IMR-90 (cell line): Measurements from ENCODE around the gene HDAC5. TPM values are rescaled to one million over a fixed set of nuclear protein-coding genes. Genes with fewer than 3 reads are reported as not detected.

Source experiments
- ATAC-seq: fragments of 200-7000 bp; cut with Tn5 transposase; 2 replicates; pipeline ENCODE4 v1.9.1; 2020; ENCODE audit warnings: low read depth, mild to moderate bottlenecking, moderate library complexity
- BruUV-seq: library from RNA; stranded (reverse); fragments of 400-500 nt; replicated peaks from 2 replicates; lab custom pipeline; 2021; lab: Mats Ljungman, UMichigan
- CTCF ChIA-PET: fragments of 300-600 bp; formaldehyde crosslinking; extraction: SDS; loops from one replicate; lab custom pipeline; 2021; ENCODE audit warnings: antibody characterized with exemption; lab: Yijun Ruan, JAX
- POLR2A ChIA-PET: fragments of 300-600 bp; sonication (Branson Sonifier 250); formaldehyde crosslinking; loops from one replicate; lab custom pipeline; 2022; ENCODE audit warnings: antibody characterized with exemption; ENCODE audit not compliant: unreplicated experiment; lab: Charles Lee
- DNase-seq: peaks from one replicate; pipeline ENCODE4 v3.0.0; 2013
- H2AFZ ChIP-seq: replicated peaks from 2 replicates; pipeline ENCODE3; 2013; ENCODE audit warnings: low read length, mild to moderate bottlenecking; ENCODE audit not compliant: poor library complexity
- H2AK5ac ChIP-seq: 2 replicates; pipeline ENCODE4 v1.6.1; 2013; ENCODE audit warnings: low read depth, low read length, inconsistent platforms
- H2AK9ac ChIP-seq: replicated peaks from 2 replicates; pipeline ENCODE3; 2013; ENCODE audit warnings: mild to moderate bottlenecking, low read depth, low read length, moderate library complexity; ENCODE audit not compliant: poor library complexity
- H2BK120ac ChIP-seq: 2 replicates; pipeline ENCODE4 v1.6.1; 2013; ENCODE audit warnings: low read depth, low read length, inconsistent platforms
- H2BK15ac ChIP-seq: 3 replicates; pipeline ENCODE4 v1.6.1; 2013; ENCODE audit warnings: low read depth, low read length, inconsistent platforms
- H2BK20ac ChIP-seq: 2 replicates; pipeline ENCODE4 v1.6.1; 2013; ENCODE audit warnings: low read depth, mild to moderate bottlenecking, inconsistent platforms, low read length, moderate library complexity
- H2BK5ac ChIP-seq: 2 replicates; pipeline ENCODE4 v1.6.1; 2013; ENCODE audit warnings: mild to moderate bottlenecking, low read depth, low read length, inconsistent platforms; ENCODE audit not compliant: poor library complexity, severe bottlenecking
- H3K14ac ChIP-seq: replicated peaks from 2 replicates; pipeline ENCODE4 v1.6.1; 2013; ENCODE audit warnings: low read depth, low read length, inconsistent platforms
- H3K18ac ChIP-seq: 2 replicates; pipeline ENCODE4 v1.6.1; 2013; ENCODE audit warnings: low read depth, low read length, control low read depth
- H3K23ac ChIP-seq: 2 replicates; pipeline ENCODE4 v1.6.1; 2013; ENCODE audit warnings: low read depth, low read length, inconsistent platforms
- H3K27ac ChIP-seq: 2 replicates; pipeline ENCODE4 v1.5.1; 2013; ENCODE audit warnings: mild to moderate bottlenecking, control low read depth, low read length; ENCODE audit not compliant: insufficient read depth
- H3K27me3 ChIP-seq: 2 replicates; pipeline ENCODE4 v1.6.1; 2013; ENCODE audit warnings: low read length; ENCODE audit not compliant: control insufficient read depth, insufficient read depth
- H3K36me3 ChIP-seq: 2 replicates; pipeline ENCODE4 v1.6.1; 2013; ENCODE audit warnings: low read length, mixed read lengths; ENCODE audit not compliant: control insufficient read depth, insufficient read depth
- H3K4ac ChIP-seq: 2 replicates; pipeline ENCODE4 v1.6.1; 2013; ENCODE audit warnings: low read depth, low read length, inconsistent platforms
- H3K4me1 ChIP-seq: 2 replicates; pipeline ENCODE4 v1.6.1; 2013; ENCODE audit warnings: low read length, mixed read lengths; ENCODE audit not compliant: control insufficient read depth, insufficient read depth
- H3K4me2 ChIP-seq: 2 replicates; pipeline ENCODE4 v1.6.1; 2013; ENCODE audit warnings: low read depth, mild to moderate bottlenecking, control low read depth, low read length, moderate library complexity
- H3K4me3 ChIP-seq: 2 replicates; pipeline ENCODE4 v1.5.1; 2013; ENCODE audit warnings: low read depth, mild to moderate bottlenecking, control low read depth, low read length, moderate library complexity; ENCODE audit not compliant: insufficient read depth
- H3K56ac ChIP-seq: 2 replicates; pipeline ENCODE4 v1.6.1; 2013; ENCODE audit warnings: low read length, inconsistent platforms; ENCODE audit not compliant: insufficient read depth; ENCODE audit errors: extremely low read depth
- H3K79me1 ChIP-seq, 2 experiments: 2 replicates each; pipeline ENCODE4 v1.6.1; 2013; ENCODE audit warnings: low read length in 2 of 2, inconsistent platforms in 1 of 2, low read depth in 1 of 2
- H3K9ac ChIP-seq: 2 replicates; pipeline ENCODE4 v1.6.1; 2013; ENCODE audit warnings: low read depth, low read length, control low read depth
- H3K9me1 ChIP-seq: 2 replicates; pipeline ENCODE4 v1.6.1; 2013; ENCODE audit warnings: low read length, inconsistent platforms; ENCODE audit not compliant: insufficient read depth
- H3K9me3 ChIP-seq: 2 replicates; pipeline ENCODE4 v1.6.1; 2013; ENCODE audit warnings: low read length; ENCODE audit not compliant: control insufficient read depth, insufficient read depth
- H4K20me1 ChIP-seq: 2 replicates; pipeline ENCODE4 v1.6.1; 2013; ENCODE audit warnings: low read length, inconsistent platforms; ENCODE audit not compliant: insufficient read depth
- H4K5ac ChIP-seq: 2 replicates; pipeline ENCODE4 v1.6.1; 2013; ENCODE audit warnings: mild to moderate bottlenecking, low read depth, low read length, control low read depth
- H4K8ac ChIP-seq, 2 experiments: 2 replicates each; pipeline ENCODE4 v1.6.1; 2013; ENCODE audit warnings: low read depth in 2 of 2, low read length in 2 of 2, control low read depth in 1 of 2, inconsistent platforms in 1 of 2
- H4K91ac ChIP-seq: 2 replicates; pipeline ENCODE4 v1.6.1; 2013; ENCODE audit warnings: low read depth, low read length, inconsistent platforms; ENCODE audit not compliant: insufficient read depth
- BHLHE40 ChIP-seq: fragments of 150-350 bp; IDR thresholded peaks from 2 replicates; pipeline ENCODE4 v1.6.1; 2016; ENCODE audit warnings: mild to moderate bottlenecking, low read depth, low read length
- FOS ChIP-seq: fragments of 150-350 bp; IDR thresholded peaks from 2 replicates; pipeline ENCODE4 v1.6.1; 2016; ENCODE audit warnings: low read depth, low read length
- MAZ ChIP-seq: IDR thresholded peaks from 2 replicates; pipeline ENCODE4 v1.6.1; 2012; ENCODE audit warnings: low read depth, mild to moderate bottlenecking, low read length, improper control_type of control experiment, moderate library complexity, borderline replicate concordance
- MXI1 ChIP-seq: IDR thresholded peaks from 2 replicates; pipeline ENCODE4 v1.6.1; 2012; ENCODE audit warnings: low read depth, mild to moderate bottlenecking, low read length, moderate library complexity, borderline replicate concordance
- NFE2L2 ChIP-seq: fragments of 150-350 bp; IDR thresholded peaks from 2 replicates; pipeline ENCODE4 v1.6.1; 2016; ENCODE audit warnings: low read depth, mild to moderate bottlenecking, low read length
- POLR2A ChIP-seq: IDR thresholded peaks from 2 replicates; pipeline ENCODE4 v1.6.1; 2012; ENCODE audit warnings: mild to moderate bottlenecking, low read depth, low read length
- RAD21 ChIP-seq: IDR thresholded peaks from 2 replicates; pipeline ENCODE4 v1.6.1; 2012; ENCODE audit warnings: low read length, improper control_type of control experiment
- RCOR1 ChIP-seq: IDR thresholded peaks from 2 replicates; pipeline ENCODE4 v1.6.1; 2012; ENCODE audit warnings: mild to moderate bottlenecking, low read length, improper control_type of control experiment; ENCODE audit not compliant: insufficient replicate concordance
- SMC3 ChIP-seq: fragments of 150-350 bp; IDR thresholded peaks from 2 replicates; pipeline ENCODE4 v1.6.1; 2016; ENCODE audit warnings: low read depth, mild to moderate bottlenecking, antibody characterized with exemption, low read length, moderate library complexity
- WGBS, 2 experiments: methylation state at CpG; one replicate each; pipeline versions ENCODE4 v1.1.5 to v1.1.7; 2013; ENCODE audit warnings: missing lambda C conversion rate in 2 of 2; ENCODE audit not compliant: insufficient read length in 1 of 2; ENCODE audit errors: extremely low coverage in 2 of 2; 5-methylcytosine and 5-hydroxymethylcytosine counted together
- dilution Hi-C: fragments of 300-500 bp; cut with HindIII; formaldehyde crosslinking; loops from one replicate; pipeline ENCODE4 v1.14.3; 2018; ENCODE audit warnings: low sequenced_read_pairs; ENCODE audit not compliant: unreplicated experiment
- in situ Hi-C: fragments of 300-500 bp; cut with MboI; formaldehyde crosslinking; loops from 3 replicates; pipeline ENCODE4 v1.14.3; 2019; ENCODE audit warnings: low sequenced_read_pairs, inconsistent platforms, mixed read lengths
- intact Hi-C: fragments of 100-400 bp; cut with micrococcal nuclease; formaldehyde crosslinking; loops from 2 replicates; pipeline ENCODE4 v1.10.0; 2022
- polyA plus RNA-seq, 3 experiments: library from polyadenylated mRNA; depleted of rRNA; stranded (reverse); fragments of >200 nt; gene quantifications; 2 replicates each; pipeline ENCODE4 v1.2.3, GENCODE V29; 2012; ENCODE audit warnings: low replicate concordance in 1 of 3
- total RNA-seq: library from RNA; depleted of rRNA; stranded (reverse); fragments of >200 nt; gene quantifications from 2 replicates; pipeline ENCODE4 v1.2.3, GENCODE V29; 2012
- TF ChIP-seq, protein P1 (sequence below): fragments of 150-350 bp; IDR thresholded peaks from 2 replicates; pipeline ENCODE4 v1.6.1; 2017; ENCODE audit warnings: mild to moderate bottlenecking, antibody characterized with exemption, low read length, low read depth
- TF ChIP-seq, protein P2 (sequence below): conservative IDR thresholded peaks from 2 replicates; pipeline ENCODE4 v1.5.1; 2012; ENCODE audit warnings: mild to moderate bottlenecking, low read depth, low read length, improper control_type of control experiment

Gene HDAC5
- total and polyA plus RNA-seq, 2 of the 4 experiments (the other 2 are of a cell fraction) = 47.0 to 61.3 TPM

DNA sequence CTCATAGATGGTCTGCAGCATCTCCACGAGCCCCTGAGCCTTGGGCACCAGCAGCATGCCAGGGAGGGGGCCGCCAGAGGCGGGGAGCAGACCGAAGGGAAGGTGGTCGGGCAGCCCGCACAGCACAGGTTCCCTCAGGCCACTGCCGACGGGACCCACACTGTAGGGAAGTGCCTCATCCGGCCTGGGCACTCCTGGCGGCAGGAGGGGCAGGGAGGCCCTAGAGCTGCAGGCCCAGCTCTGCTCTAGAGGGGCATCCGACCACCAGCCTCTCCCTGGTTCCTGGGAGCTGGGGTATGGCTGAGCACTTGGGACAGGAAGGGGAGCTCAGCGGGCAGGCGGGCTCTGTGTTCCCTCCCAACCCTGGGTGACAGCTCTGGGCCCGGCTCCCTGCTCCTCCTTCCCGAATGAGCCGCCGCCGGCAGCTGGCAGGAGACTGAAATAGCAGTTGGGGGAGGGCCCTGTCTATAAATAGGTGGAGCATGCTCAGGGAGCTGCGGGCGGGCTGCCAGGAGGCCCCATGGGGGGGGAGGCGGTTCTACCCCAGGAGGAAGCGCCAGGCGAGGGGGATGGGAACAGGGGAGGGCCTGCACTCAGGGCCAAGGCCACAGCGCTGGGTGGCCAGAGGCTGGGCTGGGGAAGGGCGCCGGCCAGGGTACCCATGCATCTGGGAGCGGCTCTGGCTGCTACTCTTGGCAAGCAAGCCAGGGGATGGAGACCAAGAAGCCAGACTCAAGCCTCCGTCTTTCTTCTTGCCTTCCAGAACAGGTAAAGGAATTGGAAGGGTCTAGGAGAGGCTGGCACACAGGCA, 12.4 kb downstream of the HDAC5 start:
- peak overlapping the region; percentile 63; the same call in 1 of the 2 replicates for H3K9ac ChIP-seq
- peak overlapping the region; percentile 94 for H2AK5ac ChIP-seq
- H3K56ac ChIP-seq = peak overlapping the region; percentile 51
- peak overlapping the region; percentile 98 for H2AK9ac ChIP-seq
- H4K5ac ChIP-seq = no peak overlapping the region
- peak overlapping the region; percentile 84 for H3K27ac ChIP-seq
- peak overlapping the region; percentile 80 for H2AFZ ChIP-seq
- H4K8ac ChIP-seq = peak overlapping the region in 1 of 2 experiments; percentile 65; a peak in 1 of 4 replicates
- peak overlapping the region; percentile 100 for H3K4ac ChIP-seq
- ChIA-PET POLR2A (no interaction called here), CTCF (interaction anchor here (0.6 kb wide), 1 partner anchor 27 kb away, joined by 3 read pairs; no protein-coding TSS in a partner anchor)
- peak overlapping the region; percentile 88 for H2BK5ac ChIP-seq
- no peak for TF ChIP-seq RCOR1
- peak; percentile 82 for TF ChIP-seq MAZ
- peak; percentile 96 for TF ChIP-seq POLR2A
- TF ChIP-seq BHLHE40 = peak; percentile 55
- no peak for TF ChIP-seq NFE2L2
- TF ChIP-seq, protein P1, sequence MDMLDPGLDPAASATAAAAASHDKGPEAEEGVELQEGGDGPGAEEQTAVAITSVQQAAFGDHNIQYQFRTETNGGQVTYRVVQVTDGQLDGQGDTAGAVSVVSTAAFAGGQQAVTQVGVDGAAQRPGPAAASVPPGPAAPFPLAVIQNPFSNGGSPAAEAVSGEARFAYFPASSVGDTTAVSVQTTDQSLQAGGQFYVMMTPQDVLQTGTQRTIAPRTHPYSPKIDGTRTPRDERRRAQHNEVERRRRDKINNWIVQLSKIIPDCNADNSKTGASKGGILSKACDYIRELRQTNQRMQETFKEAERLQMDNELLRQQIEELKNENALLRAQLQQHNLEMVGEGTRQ = peak; percentile 15; the same call in 1 of the 2 replicates
- peak; percentile 47; the same call in 1 of the 2 replicates for TF ChIP-seq MXI1
- no peak for TF ChIP-seq FOS
- TF ChIP-seq, protein P2, sequence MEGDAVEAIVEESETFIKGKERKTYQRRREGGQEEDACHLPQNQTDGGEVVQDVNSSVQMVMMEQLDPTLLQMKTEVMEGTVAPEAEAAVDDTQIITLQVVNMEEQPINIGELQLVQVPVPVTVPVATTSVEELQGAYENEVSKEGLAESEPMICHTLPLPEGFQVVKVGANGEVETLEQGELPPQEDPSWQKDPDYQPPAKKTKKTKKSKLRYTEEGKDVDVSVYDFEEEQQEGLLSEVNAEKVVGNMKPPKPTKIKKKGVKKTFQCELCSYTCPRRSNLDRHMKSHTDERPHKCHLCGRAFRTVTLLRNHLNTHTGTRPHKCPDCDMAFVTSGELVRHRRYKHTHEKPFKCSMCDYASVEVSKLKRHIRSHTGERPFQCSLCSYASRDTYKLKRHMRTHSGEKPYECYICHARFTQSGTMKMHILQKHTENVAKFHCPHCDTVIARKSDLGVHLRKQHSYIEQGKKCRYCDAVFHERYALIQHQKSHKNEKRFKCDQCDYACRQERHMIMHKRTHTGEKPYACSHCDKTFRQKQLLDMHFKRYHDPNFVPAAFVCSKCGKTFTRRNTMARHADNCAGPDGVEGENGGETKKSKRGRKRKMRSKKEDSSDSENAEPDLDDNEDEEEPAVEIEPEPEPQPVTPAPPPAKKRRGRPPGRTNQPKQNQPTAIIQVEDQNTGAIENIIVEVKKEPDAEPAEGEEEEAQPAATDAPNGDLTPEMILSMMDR = 0 out of 2 replicates have a peak, but pooled peaks have one; percentile 3
- 0 out of 2 replicates have a peak, but pooled peaks have one; percentile 29 for TF ChIP-seq SMC3
- peak; percentile 39; the same call in 1 of the 2 replicates for TF ChIP-seq RAD21
- peak overlapping the region; percentile 99 for H2BK120ac ChIP-seq
- peaks cover 40% of the 10 kb centered on the region for H3K4me1 ChIP-seq
- H3K9me1 ChIP-seq = peaks cover 25% of the 10 kb centered on the region
- ATAC-seq (peak; percentile 59), DNase-seq (peak; percentile 86)
- peak overlapping the region; percentile 35 for H3K18ac ChIP-seq
- H2BK20ac ChIP-seq = peak overlapping the region; percentile 95
- peak overlapping the region; percentile 78 for H3K4me2 ChIP-seq
- H3K14ac ChIP-seq = peak overlapping the region; percentile 99
- intact Hi-C loops = no loop called here
- H3K27me3 ChIP-seq = no peaks in the 10 kb centered on the region
- H3K23ac ChIP-seq = peak overlapping the region; percentile 85; the same call in 1 of the 2 replicates
- H3K4me3 ChIP-seq = peak overlapping the region; percentile 48
- H4K20me1 ChIP-seq = peaks cover 22% of the 10 kb centered on the region
- peaks cover 11 to 84% of the 10 kb centered on the region in 2 experiments for H3K79me1 ChIP-seq
- peak overlapping the region; percentile 74; the same call in 2 of the 3 replicates for H2BK15ac ChIP-seq
- dilution Hi-C loops = no loop called here
- in situ Hi-C loops = no loop called here
- no peaks in the 10 kb centered on the region; the same call in 1 of the 2 replicates for H3K36me3 ChIP-seq
- no peaks in the 10 kb centered on the region for H3K9me3 ChIP-seq
- 6% methylated on average over 13 of the region's 28 CpGs; no CpG with 5 or more reads in 1 of the 2 experiments for WGBS, 2 experiments
- BruUV-seq = no TSS peak
- H4K91ac ChIP-seq = peak overlapping the region; percentile 97
